HG03469 (cell line): Measurements from ENCODE around the gene SHISA8.

Experiments used
- ATAC-seq: cut with Tn5 transposase; IDR thresholded peaks from one replicate; pipeline ENCODE4 v1.9.1; 2021; ENCODE audit warnings: mild to moderate bottlenecking, moderate library complexity, moderate number of reproducible peaks; ENCODE audit not compliant: unreplicated experiment

The SHISA8 gene

DNA sequence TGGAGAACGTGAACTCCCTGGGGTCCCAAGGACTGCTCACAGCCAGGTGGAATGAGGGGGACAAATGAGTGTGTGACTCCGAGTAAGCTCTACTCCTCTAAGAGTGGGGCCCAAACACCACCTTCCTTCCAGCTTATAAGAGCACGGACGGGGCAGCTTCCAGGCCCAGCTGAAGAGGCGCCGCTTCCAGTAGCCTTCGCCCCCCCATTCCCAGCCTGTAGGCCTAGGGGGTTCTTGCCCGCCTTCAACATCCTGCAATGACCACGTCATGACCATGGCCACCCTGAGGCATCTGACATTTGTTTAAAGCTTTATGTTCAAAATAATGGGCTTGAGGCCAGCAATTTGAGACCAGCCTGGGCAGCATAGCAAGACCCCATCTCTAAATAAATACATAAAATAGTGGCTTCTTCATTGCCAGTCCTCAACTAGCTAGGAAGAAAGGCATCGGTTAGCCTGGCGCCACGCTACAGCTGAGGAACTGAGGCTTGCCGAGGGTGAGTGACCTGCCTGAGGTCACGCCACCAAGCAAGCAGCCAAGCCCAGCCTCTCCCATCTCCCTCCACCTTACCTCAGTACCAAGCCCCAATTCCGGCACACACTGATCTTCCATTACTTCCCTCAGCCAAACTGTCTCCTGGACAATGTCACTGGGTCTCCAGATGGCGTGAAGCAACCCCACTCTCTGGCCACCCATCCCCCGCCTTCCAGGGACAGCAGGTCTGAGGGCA is 19.6 kb upstream of the SHISA8 start:
- no peak for ATAC-seq

GRCh38 chr22:41933411-41934177 is 18.7 kb upstream of the SHISA8 start:
- no peak for ATAC-seq

- no peak for ATAC-seq
These were observed 17.5 kb upstream of the SHISA8 start for GRCh38 chr22:41932353-41932752.

GRCh38 chr22:41931701-41932269 is 16.9 kb upstream of the SHISA8 start:
- no peak for ATAC-seq

DNA sequence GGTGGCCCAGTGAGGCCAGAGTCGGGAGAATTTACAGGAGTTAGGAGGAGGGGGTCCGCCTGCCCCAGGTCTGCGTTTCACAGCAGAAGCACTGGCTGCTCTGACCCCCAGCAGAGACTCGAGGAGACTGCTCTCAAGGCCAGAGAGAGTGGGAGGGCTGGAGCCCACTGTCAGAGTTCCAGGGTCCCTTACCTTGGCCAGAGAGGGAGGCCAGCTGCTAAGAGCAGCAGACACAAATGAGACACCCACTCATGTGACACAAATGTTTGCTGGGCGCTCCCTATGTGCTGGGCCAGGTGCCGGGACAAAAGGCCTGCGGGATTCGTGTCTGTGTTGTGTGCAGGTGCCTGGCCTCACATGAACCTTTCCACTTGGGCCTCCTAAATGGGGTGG is 14.5 kb upstream of the SHISA8 start:
- no peak for ATAC-seq

- ATAC-seq = no peak
These were observed 13.9 kb upstream of the SHISA8 start for GRCh38 chr22:41928593-41929417.

DNA sequence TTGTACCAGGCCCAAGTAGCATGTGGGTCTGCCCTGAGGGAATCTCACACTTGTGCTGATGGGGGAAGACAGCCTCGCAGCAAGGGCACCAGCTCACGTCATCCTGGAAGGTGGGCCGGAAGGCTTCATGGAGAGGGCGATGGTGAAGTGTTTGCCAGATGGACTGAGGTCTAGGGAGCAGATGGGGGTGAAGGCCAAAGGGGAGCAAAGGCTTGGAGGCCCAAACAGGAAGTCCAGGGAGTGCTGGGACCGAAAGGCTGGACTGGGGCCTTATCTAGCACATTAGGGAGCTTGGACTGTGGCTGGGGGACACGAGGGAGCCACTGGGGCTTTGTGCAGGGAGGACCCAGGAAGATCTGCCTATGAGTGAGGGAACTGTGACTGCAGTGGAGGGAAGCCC is 12.9 kb upstream of the SHISA8 start:
- ATAC-seq = no peak

- no peak for ATAC-seq
These were observed 11.0 kb upstream of the SHISA8 start for GRCh38 chr22:41925783-41926460.

DNA sequence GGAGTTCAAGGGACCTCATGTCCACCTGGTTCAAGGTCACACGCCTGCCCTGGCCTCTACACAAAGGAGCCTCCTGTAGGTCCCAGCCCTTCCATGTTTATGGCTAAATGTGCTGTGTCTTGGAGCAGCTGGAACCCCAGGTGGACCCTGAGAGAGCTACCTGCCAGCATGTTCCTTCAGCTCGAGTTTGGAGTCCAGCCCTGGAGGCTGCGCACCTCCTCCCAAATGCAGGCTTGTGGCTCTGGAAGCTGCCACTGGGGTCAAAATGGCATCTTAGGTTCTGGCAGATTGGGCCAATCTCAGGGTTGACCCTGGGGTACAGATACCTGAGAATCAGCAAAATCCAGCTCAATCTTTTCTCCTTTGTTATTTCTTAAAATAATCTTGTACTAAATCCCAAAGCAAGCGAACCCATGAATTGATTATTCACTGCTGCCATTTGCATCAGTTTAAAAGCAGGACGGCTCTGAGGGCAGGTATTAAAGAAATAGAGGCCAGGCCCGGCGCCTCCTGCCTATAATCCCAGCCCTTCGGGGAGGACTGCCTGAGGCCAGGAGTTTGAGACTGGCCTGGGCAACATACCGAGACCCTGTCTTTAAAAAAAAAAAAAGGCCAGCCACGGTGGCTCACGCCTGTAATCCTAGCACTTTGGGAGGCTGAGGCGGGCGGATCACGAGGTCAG is 8.9 kb upstream of the SHISA8 start:
- ATAC-seq = no peak

- no peak for ATAC-seq
These were observed 8.2 kb upstream of the SHISA8 start for GRCh38 chr22:41922940-41923594.

DNA sequence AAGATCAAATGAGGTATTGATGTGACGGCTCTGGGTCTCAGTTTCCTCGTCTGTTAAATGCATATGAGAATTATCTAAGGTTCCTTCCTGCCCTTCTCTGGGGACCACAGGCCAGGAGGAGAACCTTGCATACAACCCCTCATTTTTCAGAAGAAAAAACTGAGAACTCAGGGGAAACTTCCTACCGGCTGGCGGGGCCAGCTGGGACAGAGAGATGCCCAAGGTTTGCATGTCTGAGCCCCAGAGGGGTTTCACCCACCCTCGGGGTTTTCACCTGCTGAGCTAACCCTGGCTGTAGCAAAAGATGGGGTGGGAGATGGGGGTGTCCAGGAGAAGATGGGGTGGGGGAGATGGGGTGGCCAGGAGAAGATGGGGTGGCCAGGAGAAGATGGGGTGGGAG is 7.5 kb upstream of the SHISA8 start:
- no peak for ATAC-seq

- ATAC-seq = no peak
These were observed 5.5 kb upstream of the SHISA8 start for GRCh38 chr22:41920271-41920976.

- ATAC-seq = no peak
These were observed 4.7 kb upstream of the SHISA8 start for GRCh38 chr22:41919357-41920224.

GRCh38 chr22:41917903-41918791 is 3.3 kb upstream of the SHISA8 start:
- no peak for ATAC-seq

GRCh38 chr22:41917375-41917902 is 2.6 kb upstream of the SHISA8 start:
- no peak for ATAC-seq

DNA sequence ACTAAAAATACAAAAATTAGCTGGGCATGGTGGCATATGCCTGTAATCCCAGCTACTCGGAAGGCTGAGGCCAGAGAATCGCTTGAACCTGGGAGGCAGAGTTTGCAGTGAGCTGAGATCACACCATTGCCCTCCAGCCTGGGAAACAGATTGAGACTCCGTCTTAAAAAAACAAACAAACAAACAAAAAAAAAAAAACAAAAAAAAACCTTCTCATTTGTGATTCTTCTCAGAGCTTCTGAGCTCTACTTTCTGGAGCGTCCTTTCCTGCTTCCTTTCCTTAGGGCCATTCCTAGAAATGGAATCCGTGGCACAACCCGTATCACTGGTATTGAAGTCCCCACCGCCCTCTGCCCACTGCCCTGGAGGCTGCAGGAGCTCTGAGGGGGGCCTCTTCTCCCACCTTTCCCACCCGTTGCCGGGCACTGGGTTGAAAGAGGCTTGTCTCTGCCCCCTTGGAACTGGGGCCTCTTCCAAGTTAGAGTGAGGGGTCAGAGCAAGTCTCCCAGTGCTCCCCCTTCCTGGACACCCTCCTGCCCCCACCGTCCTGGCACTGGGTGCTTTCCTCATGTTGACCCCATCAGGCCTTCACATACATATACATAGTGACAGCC is 2.0 kb upstream of the SHISA8 start:
- ATAC-seq = no peak
